ENCODE measurements around the gene TYMP. TPM values are rescaled to one million over a fixed set of nuclear protein-coding genes. Genes with fewer than 3 reads are reported as not detected.

TYMP gene
- total and polyA plus RNA-seq, 2 of the 8 experiments (the other 6 are each of a cell fraction or from before 2014, with no cell fraction given), result 0.43 to 0.48 TPM

DNA sequence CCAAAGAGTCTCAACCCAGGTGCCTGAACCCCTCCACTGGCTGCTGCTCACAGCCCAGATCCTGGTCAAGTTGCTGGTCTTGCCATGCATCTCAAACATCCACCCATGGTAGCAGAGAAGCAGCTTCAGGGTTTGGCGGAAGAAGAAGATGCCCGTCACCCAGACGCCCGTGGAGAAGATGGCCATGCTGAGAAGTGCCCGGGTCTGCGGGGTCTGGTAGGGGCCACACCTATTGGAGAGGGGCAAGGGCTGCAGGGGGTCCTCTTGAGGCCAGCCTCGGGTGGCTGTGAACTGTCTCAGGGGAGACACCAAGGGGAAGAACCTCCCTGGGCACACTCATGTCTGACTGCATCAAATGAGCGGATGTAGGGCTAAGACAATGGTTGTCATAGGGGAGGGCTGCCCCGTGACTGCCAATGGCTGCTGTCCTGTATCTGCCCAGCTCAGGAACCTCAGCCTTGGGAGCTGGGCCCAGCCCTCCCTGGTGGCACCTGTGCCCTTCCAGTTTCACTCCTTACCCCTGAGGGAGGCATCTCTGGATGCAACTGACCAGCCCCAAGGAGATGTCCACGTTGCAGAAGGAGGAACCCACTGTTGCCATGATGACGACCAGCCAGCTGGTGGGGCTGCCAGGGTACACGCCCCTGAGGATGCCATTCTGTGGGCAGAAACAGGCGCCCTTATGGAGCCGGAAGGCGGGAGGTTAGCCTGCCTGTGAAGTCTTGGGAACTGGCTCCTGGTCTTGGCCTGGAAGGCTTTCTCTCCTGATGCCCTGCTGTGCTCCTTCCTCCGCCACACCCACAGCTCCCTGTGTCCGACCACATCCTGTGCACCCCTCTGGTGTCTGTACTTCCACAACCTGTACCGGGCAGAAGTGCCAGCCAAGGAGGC, 47.2 kb upstream of the TYMP start (continued):
- TF ChIP-seq, protein P1, sequence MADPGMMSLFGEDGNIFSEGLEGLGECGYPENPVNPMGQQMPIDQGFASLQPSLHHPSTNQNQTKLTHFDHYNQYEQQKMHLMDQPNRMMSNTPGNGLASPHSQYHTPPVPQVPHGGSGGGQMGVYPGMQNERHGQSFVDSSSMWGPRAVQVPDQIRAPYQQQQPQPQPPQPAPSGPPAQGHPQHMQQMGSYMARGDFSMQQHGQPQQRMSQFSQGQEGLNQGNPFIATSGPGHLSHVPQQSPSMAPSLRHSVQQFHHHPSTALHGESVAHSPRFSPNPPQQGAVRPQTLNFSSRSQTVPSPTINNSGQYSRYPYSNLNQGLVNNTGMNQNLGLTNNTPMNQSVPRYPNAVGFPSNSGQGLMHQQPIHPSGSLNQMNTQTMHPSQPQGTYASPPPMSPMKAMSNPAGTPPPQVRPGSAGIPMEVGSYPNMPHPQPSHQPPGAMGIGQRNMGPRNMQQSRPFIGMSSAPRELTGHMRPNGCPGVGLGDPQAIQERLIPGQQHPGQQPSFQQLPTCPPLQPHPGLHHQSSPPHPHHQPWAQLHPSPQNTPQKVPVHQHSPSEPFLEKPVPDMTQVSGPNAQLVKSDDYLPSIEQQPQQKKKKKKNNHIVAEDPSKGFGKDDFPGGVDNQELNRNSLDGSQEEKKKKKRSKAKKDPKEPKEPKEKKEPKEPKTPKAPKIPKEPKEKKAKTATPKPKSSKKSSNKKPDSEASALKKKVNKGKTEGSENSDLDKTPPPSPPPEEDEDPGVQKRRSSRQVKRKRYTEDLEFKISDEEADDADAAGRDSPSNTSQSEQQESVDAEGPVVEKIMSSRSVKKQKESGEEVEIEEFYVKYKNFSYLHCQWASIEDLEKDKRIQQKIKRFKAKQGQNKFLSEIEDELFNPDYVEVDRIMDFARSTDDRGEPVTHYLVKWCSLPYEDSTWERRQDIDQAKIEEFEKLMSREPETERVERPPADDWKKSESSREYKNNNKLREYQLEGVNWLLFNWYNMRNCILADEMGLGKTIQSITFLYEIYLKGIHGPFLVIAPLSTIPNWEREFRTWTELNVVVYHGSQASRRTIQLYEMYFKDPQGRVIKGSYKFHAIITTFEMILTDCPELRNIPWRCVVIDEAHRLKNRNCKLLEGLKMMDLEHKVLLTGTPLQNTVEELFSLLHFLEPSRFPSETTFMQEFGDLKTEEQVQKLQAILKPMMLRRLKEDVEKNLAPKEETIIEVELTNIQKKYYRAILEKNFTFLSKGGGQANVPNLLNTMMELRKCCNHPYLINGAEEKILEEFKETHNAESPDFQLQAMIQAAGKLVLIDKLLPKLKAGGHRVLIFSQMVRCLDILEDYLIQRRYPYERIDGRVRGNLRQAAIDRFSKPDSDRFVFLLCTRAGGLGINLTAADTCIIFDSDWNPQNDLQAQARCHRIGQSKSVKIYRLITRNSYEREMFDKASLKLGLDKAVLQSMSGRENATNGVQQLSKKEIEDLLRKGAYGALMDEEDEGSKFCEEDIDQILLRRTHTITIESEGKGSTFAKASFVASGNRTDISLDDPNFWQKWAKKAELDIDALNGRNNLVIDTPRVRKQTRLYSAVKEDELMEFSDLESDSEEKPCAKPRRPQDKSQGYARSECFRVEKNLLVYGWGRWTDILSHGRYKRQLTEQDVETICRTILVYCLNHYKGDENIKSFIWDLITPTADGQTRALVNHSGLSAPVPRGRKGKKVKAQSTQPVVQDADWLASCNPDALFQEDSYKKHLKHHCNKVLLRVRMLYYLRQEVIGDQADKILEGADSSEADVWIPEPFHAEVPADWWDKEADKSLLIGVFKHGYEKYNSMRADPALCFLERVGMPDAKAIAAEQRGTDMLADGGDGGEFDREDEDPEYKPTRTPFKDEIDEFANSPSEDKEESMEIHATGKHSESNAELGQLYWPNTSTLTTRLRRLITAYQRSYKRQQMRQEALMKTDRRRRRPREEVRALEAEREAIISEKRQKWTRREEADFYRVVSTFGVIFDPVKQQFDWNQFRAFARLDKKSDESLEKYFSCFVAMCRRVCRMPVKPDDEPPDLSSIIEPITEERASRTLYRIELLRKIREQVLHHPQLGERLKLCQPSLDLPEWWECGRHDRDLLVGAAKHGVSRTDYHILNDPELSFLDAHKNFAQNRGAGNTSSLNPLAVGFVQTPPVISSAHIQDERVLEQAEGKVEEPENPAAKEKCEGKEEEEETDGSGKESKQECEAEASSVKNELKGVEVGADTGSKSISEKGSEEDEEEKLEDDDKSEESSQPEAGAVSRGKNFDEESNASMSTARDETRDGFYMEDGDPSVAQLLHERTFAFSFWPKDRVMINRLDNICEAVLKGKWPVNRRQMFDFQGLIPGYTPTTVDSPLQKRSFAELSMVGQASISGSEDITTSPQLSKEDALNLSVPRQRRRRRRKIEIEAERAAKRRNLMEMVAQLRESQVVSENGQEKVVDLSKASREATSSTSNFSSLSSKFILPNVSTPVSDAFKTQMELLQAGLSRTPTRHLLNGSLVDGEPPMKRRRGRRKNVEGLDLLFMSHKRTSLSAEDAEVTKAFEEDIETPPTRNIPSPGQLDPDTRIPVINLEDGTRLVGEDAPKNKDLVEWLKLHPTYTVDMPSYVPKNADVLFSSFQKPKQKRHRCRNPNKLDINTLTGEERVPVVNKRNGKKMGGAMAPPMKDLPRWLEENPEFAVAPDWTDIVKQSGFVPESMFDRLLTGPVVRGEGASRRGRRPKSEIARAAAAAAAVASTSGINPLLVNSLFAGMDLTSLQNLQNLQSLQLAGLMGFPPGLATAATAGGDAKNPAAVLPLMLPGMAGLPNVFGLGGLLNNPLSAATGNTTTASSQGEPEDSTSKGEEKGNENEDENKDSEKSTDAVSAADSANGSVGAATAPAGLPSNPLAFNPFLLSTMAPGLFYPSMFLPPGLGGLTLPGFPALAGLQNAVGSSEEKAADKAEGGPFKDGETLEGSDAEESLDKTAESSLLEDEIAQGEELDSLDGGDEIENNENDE (IDR thresholded peaks at IDR 0.05; ENCODE audit: insufficient replicate concordance, low read length), result no peak
- TF ChIP-seq BRCA1 (IDR thresholded peaks at IDR 0.05; ENCODE audit: low read depth, low read length) (no peak), GTF2F1 (IDR thresholded peaks at IDR 0.05; ENCODE audit: borderline replicate concordance, low read depth, low read length) (no peak), RXRA (IDR thresholded peaks at IDR 0.05; ENCODE audit: insufficient read depth, low read depth, low read length) (no peak), SP4 (IDR thresholded peaks at IDR 0.05; ENCODE audit: low read length) (no peak), TAF1 (IDR thresholded peaks at IDR 0.05; ENCODE audit: low read depth, low read length) (no peak), ASH2L (IDR thresholded peaks at IDR 0.05; ENCODE audit: low read length) (no peak), RFX5 (IDR thresholded peaks at IDR 0.05; ENCODE audit: borderline replicate concordance, low read depth, low read length) (no peak), RBBP5 (IDR thresholded peaks at IDR 0.05; ENCODE audit: borderline replicate concordance, low read depth, low read length) (no peak), SP2 (IDR thresholded peaks at IDR 0.05; ENCODE audit: low read length) (no peak)
